HG03558 (cell line): ENCODE measurements around the gene NET1.
"Not testable (repeated sequence)": the region's sequence is repeated elsewhere in the genome, so short reads cannot be mapped to it uniquely, and the experiment has no call there.

Source experiments
- ATAC-seq: cut with Tn5 transposase; IDR thresholded peaks from one replicate; pipeline ENCODE4 v1.9.1; 2021; ENCODE audit warnings: moderate number of reproducible peaks; ENCODE audit not compliant: unreplicated experiment; ENCODE audit errors: extremely low read depth

The NET1 gene

DNA sequence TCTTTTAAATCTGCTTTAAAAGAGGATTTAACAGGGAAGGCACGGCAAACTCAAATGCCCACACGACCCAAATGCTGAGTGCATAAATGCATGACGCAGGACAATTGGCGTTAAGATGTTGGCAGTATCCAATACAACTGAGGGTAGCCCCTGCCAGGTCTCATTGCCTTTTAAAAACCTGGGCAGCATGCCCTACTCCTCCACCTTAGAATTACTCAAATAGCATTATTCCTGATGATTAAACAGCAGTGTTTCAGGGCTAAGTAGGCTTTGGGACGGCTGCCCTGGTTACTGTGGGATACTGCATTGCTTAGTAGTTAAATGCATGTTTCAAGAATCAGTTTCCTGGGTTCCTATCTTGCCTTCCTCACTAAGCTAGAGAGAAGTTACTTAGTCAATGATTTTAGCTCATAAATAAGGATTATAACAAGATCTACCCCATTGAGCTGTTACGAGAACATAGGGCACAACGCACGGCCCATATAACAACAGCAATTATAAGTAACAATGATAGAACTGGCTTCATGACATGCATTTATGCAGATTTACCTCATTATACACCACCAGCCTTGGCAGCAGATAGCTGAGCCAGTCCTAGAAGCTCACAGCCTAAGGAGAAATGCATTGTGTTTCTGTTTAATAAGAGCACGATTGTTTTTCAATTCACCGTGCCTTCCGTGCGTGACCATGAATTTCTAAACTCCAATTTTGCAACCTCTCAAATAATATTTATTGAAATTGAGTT lies 15.6 kb upstream of the NET1 start:
- no peak for ATAC-seq

GRCh38 chr10:5399332-5399731 lies 13.0 kb upstream of the NET1 start:
- ATAC-seq, result no peak

- no peak for ATAC-seq
Observed at GRCh38 chr10:5400468-5401240, 11.7 kb upstream of the NET1 start.

DNA sequence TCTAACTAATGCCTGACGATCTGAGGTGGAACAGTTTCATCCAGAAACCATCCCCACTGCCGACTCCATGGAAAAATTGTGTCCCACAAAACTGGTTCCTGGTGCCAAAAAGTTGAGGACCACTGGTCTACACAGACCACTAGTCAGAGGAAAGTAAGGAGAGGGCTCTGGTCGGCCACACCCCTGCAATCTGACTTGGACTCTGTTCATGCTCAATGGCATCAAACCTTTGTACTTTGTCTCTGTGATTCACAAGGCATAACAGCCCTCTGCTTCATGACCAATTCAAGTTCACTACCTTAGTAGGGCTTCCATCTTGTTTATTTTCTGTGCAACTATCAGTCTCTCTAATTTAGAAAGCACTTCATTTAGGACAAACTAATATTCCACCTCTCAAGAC lies 9.6 kb upstream of the NET1 start:
- ATAC-seq, result no peak

DNA sequence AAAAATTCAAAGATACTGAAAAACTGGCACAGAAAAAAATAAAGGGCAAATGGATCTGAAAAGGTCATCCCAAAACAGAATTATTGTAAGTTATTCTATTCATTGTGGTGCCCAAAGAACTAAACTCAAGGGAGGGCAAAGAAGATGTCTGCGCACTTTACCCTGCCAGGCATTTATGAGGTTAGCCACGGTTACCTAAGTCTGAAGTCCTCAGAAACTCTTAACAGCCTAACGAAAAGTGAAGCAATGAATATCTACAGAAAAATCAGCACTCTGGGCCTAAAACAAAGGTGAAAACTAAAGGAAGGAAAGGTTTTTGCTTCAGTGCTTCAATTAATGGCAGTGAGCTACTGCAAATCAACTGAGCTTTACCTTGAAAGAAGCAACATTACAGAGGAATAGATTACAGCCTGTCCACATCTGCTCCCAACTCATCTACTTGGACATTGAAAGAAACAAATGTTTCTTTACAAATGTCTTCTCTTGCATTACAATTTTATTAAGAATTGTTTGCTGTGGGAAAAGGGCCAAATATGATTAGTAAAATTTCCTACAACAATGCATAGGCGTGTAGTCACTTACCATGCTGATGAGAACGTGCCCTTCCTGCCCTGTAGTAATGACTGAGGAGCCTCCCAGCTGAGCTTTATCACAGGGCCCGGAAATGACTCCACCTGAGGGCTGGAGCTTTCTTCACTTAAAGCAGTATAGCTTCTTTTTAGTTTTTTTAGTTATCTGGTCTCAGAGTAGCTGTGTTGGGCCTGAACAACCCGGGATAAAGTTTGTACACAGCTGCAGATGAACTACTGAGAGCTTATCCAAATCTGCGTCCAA lies 7.9 kb upstream of the NET1 start, which contains the start of gene TUBAL3:
Gene TUBAL3 (minus strand): TSS at position 621 of the 834 bp plus-strand sequence. CDS start 36 bp downstream, at position 585.
- ATAC-seq, result no peak

GRCh38 chr10:5406918-5407317 lies 5.4 kb upstream of the NET1 start:
- ATAC-seq, result no peak

- not testable (repeated sequence) for ATAC-seq
Observed at GRCh38 chr10:5410787-5411186, 1.6 kb upstream of the NET1 start.

- no peak for ATAC-seq
Observed at GRCh38 chr10:5411941-5412276, 448 bp upstream of the NET1 start.

- no peak for ATAC-seq
Observed at GRCh38 chr10:5413012-5413938, 918 bp downstream of the NET1 start.

- ATAC-seq, result no peak
Observed at GRCh38 chr10:5416981-5417380, 4.6 kb downstream of the NET1 start.

DNA sequence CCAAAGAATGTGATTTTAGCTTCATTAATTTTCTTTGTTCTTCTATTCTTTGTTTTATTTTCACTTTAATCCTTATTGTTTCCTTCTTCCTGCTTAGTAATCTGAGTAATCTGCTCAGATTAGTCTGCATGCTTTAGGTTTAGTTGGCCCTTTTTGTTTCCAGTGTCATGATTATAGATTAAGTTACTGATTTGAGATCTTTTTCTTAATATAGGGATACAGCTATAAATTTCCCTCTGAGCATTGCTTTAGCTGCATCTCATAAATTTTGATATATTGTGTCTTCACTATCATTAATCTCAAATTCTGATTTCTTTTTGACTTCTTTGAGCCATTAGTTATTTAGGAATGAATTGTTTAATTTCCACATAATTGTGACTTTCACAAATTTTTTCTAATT lies 6.2 kb downstream of the NET1 start:
- no peak for ATAC-seq

DNA sequence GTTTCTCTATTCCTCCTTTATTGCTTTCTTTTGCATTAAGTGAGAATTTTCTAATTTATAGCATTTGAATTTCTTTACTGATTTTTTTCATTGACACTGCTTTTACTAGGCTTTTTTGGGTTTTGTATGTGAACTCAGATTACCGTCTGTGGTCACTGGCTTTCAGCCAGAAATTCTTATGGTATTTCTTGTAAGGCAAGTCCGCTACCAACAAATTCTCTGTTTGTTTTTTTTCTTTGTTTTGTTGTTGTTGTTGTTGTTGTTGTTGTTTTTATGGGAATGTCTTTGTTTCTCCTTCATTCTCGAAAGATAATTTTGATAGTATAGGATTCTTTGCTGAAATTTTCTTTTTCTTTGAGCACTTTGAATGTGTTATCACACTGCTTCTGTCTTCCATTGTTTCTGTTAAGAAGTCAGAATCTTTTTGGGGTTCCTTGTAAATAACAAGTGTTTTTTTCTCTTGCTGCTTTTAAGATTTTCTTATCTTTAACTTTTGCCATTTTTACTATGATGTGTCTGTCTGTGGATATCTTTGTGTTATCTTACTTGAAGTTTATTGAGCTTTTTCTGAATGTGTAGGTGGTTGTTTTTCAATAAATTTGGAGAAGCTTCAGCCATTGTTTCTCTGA lies 7.2 kb downstream of the NET1 start:
- ATAC-seq, result no peak

DNA sequence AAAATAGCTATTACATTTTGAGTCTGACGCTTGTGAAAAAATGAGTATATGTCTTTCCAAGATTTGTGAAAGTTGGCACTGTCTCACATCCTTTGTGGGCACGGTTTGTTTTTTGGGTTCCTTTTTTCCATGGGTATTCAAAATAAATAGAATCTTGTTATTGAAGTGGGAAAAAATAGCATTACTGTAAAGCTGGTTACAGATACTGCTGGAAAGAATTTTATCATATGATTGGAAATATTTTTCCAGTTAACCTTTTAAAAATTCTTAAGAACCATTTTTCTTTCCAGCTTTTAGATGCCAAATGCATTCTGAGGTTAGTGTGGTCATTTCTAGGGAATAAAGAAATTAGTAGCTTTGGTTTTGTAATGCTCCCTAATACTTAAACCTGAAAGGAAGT lies 11.4 kb downstream of the NET1 start:
- ATAC-seq, result no peak

DNA sequence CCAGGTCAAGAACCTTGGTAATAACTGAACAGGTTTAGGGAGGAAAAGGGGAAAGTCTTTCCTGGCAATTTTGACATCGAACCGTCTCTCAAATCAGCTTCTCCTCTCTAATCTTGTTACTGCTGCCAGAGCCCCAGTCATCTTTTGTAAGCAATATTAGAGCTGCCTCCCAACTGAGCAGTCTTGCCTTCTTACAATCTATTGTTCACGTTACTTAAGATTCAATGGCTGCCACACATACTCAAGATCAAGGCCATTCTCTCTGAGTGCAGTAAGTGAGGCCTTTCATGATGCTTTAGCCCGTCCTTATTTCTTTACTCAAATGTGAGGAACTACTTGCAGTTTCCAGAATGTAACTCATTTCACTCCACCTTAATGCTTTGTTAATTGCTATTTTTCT lies 12.4 kb downstream of the NET1 start:
- ATAC-seq, result no peak

GRCh38 chr10:5428133-5428532 lies 15.8 kb downstream of the NET1 start:
- ATAC-seq, result no peak

GRCh38 chr10:5433182-5433581 lies 20.8 kb downstream of the NET1 start:
- ATAC-seq, result no peak

DNA sequence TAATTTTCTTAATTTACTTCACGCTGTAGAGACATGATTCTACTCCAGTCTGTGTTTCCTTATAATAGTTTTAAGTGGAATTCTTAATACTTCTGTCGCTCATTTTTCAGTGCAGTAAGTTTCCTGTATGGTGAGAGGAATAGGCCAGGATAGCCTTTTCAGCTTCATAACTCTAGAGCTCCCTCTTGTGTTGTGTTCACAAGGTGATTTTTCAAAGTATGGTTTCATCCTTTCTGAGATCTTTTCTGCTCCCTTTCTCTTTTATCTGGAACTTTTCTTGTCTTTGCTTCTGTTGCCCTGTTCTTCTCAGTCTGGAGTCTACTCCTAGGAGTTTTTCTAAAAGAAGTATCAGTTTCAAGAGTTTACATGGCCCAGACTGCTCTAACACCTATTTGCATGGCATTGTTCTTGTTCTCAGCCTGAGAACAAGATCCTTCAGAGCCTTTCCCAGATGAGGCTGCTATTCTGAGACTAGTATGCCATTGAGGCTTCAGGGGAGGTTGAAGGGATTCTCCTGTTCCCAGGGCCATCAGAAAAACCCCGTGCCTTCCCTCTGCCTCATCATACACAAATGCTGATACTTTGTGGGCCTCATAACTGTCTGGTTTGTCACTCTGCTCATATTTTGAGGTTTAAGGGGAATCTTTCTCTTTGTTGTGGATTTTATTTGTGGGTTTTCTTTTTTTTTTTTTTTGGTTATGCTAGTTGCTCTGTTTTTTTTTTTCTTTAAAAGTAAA lies 21.8 kb downstream of the NET1 start:
- ATAC-seq, result no peak

DNA sequence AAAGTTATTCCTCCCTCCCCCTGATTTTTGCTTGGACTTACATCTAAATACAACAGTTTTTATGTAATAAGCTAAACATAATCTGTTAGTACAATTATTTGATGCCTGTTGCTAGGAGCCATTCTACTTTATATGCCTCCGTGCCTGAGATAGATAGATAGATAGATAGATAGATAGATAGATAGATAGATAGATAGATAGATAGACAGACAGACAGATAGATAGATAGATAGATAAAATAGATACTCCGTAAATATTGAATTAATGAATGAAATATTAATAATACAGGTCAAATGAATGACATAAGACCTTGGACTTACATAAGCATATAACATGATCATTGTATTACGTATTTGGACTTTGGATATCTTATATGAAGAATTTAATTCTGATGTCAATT lies 23.0 kb downstream of the NET1 start:
- ATAC-seq, result no peak

DNA sequence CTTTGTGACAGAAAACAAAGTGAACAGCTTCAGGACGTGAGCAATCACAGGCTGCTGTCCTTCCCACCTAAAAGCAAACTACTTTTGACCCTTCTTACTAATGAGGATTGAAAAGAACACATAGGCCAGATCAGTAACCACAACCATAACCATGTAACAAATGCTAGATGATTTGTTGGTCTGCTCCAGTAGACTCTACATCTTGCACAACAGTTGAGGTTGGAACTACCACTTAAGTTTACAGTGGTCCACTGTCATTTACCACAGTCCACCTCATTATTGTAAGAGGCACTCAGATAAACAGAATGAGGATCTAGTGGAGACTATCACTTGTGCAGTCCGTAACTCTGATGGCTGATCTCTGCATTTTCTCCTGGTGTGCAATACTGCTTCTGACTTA lies 27.8 kb downstream of the NET1 start:
- ATAC-seq, result no peak
